ENCODE measurements around the gene MYO1H.

The MYO1H gene

GRCh38 chr12:109475993-109476806 is 128.5 kb downstream of the MYO1H start:
- H3K4me3 ChIP-seq (replicated peaks; ENCODE audit: low read depth, low read length) = peak overlapping the region; percentile 90
- no peak for TF ChIP-seq CTCF (IDR thresholded peaks at IDR 0.05; ENCODE audit: low read depth, low read length, missing control alignments)
- no peak for DNase-seq (ENCODE audit: extremely low read depth, low read depth)

GRCh38 chr12:109476807-109477184 is 129.1 kb downstream of the MYO1H start:
- DNase-seq (ENCODE audit: extremely low read depth, low read depth) = no peak
- no peak for TF ChIP-seq CTCF (IDR thresholded peaks at IDR 0.05; ENCODE audit: low read depth, low read length, missing control alignments)
- peak overlapping the region; percentile 90 for H3K4me3 ChIP-seq (replicated peaks; ENCODE audit: low read depth, low read length)

- no peak for TF ChIP-seq CTCF (IDR thresholded peaks at IDR 0.05; ENCODE audit: low read depth, low read length, missing control alignments)
- DNase-seq (ENCODE audit: extremely low read depth, low read depth) = peak; percentile 56
- peak within 1 kb of the TSS; percentile 90 for H3K4me3 ChIP-seq (replicated peaks; ENCODE audit: low read depth, low read length)
Observed at GRCh38 chr12:109477185-109477962, 129.7 kb downstream of the MYO1H start, which contains the start of the genes KCTD10 and UBE3B. KCTD10 (minus strand) TSS chr12:109477300; CDS start chr12:109477262, 38 bp downstream. UBE3B (plus strand) TSS chr12:109477634; CDS start chr12:109483552, 5,918 bp downstream.

GRCh38 chr12:109477963-109478315 is 130.2 kb downstream of the MYO1H start:
- no peak for TF ChIP-seq CTCF (IDR thresholded peaks at IDR 0.05; ENCODE audit: low read depth, low read length, missing control alignments)
- peak overlapping the region; percentile 90 for H3K4me3 ChIP-seq (replicated peaks; ENCODE audit: low read depth, low read length)
- DNase-seq (ENCODE audit: extremely low read depth, low read depth) = no peak

GRCh38 chr12:109479761-109480160 is 132.1 kb downstream of the MYO1H start:
- no peak for TF ChIP-seq CTCF (IDR thresholded peaks at IDR 0.05; ENCODE audit: low read depth, low read length, missing control alignments)
- no peak for DNase-seq (ENCODE audit: extremely low read depth, low read depth)
- no peak overlapping the region for H3K4me3 ChIP-seq (replicated peaks; ENCODE audit: low read depth, low read length)

GRCh38 chr12:109480356-109480755 is 132.7 kb downstream of the MYO1H start:
- no peak for DNase-seq (ENCODE audit: extremely low read depth, low read depth)
- no peak overlapping the region for H3K4me3 ChIP-seq (replicated peaks; ENCODE audit: low read depth, low read length)
- no peak for TF ChIP-seq CTCF (IDR thresholded peaks at IDR 0.05; ENCODE audit: low read depth, low read length, missing control alignments)

Measured in HFF-Myc (cell line).